Caco-2 (cell line): ENCODE data around the gene PAPSS1. TPM values are rescaled to one million over a fixed set of nuclear protein-coding genes. Genes with fewer than 3 reads are reported as not detected.

ENCODE experiments used
- BruUV-seq: library from RNA; stranded (reverse); fragments of 400-500 nt; replicated peaks from 2 replicates; lab custom pipeline; 2021; lab: Mats Ljungman, UMichigan
- CTCF ChIA-PET: fragments of 300-600 bp; sonication (Branson Sonifier 250); formaldehyde crosslinking; loops from one replicate; lab custom pipeline; 2022; ENCODE audit warnings: antibody characterized with exemption; lab: Charles Lee
- POLR2A ChIA-PET: fragments of 300-600 bp; sonication (Branson Sonifier 250); formaldehyde crosslinking; loops from one replicate; lab custom pipeline; 2022; ENCODE audit warnings: antibody characterized with exemption; lab: Charles Lee
- DNase-seq, 2 experiments: peaks; one replicate each; pipeline versions ENCODE4 v3.0.0 to v3.0.0-alpha.2; 2020 to 2022
- H3K27me3 ChIP-seq: replicated peaks from 2 replicates; pipeline ENCODE4 v1.6.0; 2011; ENCODE audit warnings: low read length; ENCODE audit not compliant: control insufficient read depth, insufficient read depth
- H3K36me3 ChIP-seq: 2 replicates; pipeline ENCODE4 v1.5.1; 2011; ENCODE audit warnings: low read length; ENCODE audit not compliant: control insufficient read depth, insufficient read depth
- H3K4me1 ChIP-seq: fragments of 250-450 bp; sonication (Bioruptor Pico); 2 replicates; pipeline ENCODE4 v1.5.1; 2020; ENCODE audit warnings: mild to moderate bottlenecking
- H3K4me3 ChIP-seq: 2 replicates; pipeline ENCODE4 v1.5.1; 2011; ENCODE audit warnings: low read depth, mild to moderate bottlenecking, control low read depth, low read length
- H3K9me3 ChIP-seq: fragments of 250-450 bp; sonication (Bioruptor Pico); 2 replicates; pipeline ENCODE4 v1.5.1; 2020; ENCODE audit warnings: mild to moderate bottlenecking, moderate library complexity
- H3K27ac Mint-ChIP-seq: one replicate; pipeline ENCODE4 v1.8.0; 2022; ENCODE audit warnings: mixed read lengths; ENCODE audit not compliant: unreplicated experiment
- H3K27me3 Mint-ChIP-seq: one replicate; pipeline ENCODE4 v1.8.0; 2022; ENCODE audit warnings: mixed read lengths; ENCODE audit not compliant: insufficient read depth, unreplicated experiment
- H3K36me3 Mint-ChIP-seq: one replicate; pipeline ENCODE4 v1.8.0; 2022; ENCODE audit warnings: mild to moderate bottlenecking, mixed read lengths; ENCODE audit not compliant: insufficient read depth, unreplicated experiment
- H3K4me1 Mint-ChIP-seq: one replicate; pipeline ENCODE4 v1.8.0; 2022; ENCODE audit warnings: low read depth, mixed read lengths; ENCODE audit not compliant: unreplicated experiment
- H3K4me3 Mint-ChIP-seq: one replicate; pipeline ENCODE4 v1.8.0; 2022; ENCODE audit warnings: mild to moderate bottlenecking, moderate library complexity, mixed read lengths; ENCODE audit not compliant: unreplicated experiment
- H3K9me3 Mint-ChIP-seq: one replicate; pipeline ENCODE4 v1.8.0; 2022; ENCODE audit warnings: mixed read lengths; ENCODE audit not compliant: unreplicated experiment
- intact Hi-C: fragments of 100-400 bp; cut with micrococcal nuclease; formaldehyde crosslinking; loops from one replicate; pipeline ENCODE4 v1.10.0; 2022; ENCODE audit not compliant: unreplicated experiment
- total RNA-seq: library from RNA; stranded (reverse); gene quantifications from 2 replicates; pipeline ENCODE4 v1.2.3, GENCODE V29; 2022
- TF ChIP-seq, protein P1 (sequence below), 2 experiments: fragments of 200-600 bp in 1 of 2; IDR thresholded peaks; 1 replicate in 1 of 2; 2 replicates in 1 of 2; pipeline versions ENCODE4 v1.5.1 to v1.8.0; 2011 to 2022; ENCODE audit warnings: antibody characterized with exemption in 1 of 2, control low read depth in 1 of 2, inconsistent platforms in 1 of 2, low read depth in 1 of 2, low read length in 1 of 2, mild to moderate bottlenecking in 1 of 2, moderate library complexity in 1 of 2; ENCODE audit not compliant: insufficient read depth in 1 of 2, severe bottlenecking in 1 of 2, unreplicated experiment in 1 of 2

Gene PAPSS1
- total RNA-seq, 1 experiment from 2014 or later: 66.1 TPM

DNA sequence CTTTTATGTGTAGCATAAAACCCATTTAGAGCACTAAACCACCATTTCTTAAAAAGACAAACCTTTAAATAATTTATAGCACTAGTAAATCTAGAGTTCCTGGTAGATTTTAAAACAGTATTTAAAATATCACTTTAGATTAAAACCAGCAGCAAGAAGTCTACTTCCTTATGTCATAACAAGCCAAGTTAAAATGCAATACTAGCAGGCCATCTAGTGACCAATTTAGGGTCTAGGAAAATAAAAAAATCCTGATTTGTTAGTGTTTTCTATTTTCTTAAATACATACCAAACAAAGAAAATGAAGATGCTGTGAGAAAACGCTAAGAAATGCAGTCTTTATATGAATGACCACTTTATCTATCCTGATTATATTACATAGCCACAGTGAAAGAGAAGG, 53.9 kb downstream of the PAPSS1 start:
- no TSS peak for BruUV-seq
- H3K4me1 ChIP-seq: no peaks in the 10 kb centered on the region
- TF ChIP-seq, protein P1, sequence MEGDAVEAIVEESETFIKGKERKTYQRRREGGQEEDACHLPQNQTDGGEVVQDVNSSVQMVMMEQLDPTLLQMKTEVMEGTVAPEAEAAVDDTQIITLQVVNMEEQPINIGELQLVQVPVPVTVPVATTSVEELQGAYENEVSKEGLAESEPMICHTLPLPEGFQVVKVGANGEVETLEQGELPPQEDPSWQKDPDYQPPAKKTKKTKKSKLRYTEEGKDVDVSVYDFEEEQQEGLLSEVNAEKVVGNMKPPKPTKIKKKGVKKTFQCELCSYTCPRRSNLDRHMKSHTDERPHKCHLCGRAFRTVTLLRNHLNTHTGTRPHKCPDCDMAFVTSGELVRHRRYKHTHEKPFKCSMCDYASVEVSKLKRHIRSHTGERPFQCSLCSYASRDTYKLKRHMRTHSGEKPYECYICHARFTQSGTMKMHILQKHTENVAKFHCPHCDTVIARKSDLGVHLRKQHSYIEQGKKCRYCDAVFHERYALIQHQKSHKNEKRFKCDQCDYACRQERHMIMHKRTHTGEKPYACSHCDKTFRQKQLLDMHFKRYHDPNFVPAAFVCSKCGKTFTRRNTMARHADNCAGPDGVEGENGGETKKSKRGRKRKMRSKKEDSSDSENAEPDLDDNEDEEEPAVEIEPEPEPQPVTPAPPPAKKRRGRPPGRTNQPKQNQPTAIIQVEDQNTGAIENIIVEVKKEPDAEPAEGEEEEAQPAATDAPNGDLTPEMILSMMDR (IDR thresholded peaks at IDR 0.05; ENCODE audit: insufficient read depth in 1 of 2, low read depth in 1 of 2, low read length in 1 of 2, severe bottlenecking in 1 of 2, unreplicated experiment in 1 of 2): peak in 1 of 2 experiments; percentile 7
- Mint-ChIP-seq H3K4me3 (no peak overlapping the region), H3K27ac (no peak overlapping the region), H3K4me1 (no peaks in the 10 kb centered on the region), H3K27me3 (no peaks in the 10 kb centered on the region), H3K9me3 (no peaks in the 10 kb centered on the region), H3K36me3 (no peaks in the 10 kb centered on the region)
- no peaks in the 10 kb centered on the region for H3K36me3 ChIP-seq
- DNase-seq: no peak
- ChIA-PET POLR2A (no interaction called here), CTCF (no interaction called here)
- intact Hi-C loops: loop anchor here (2.0 kb wide), 1 partner anchor 571 kb away; no protein-coding TSS in a partner anchor
- H3K27me3 ChIP-seq: no peaks in the 10 kb centered on the region
- H3K9me3 ChIP-seq: no peaks in the 10 kb centered on the region
- H3K4me3 ChIP-seq: no peak overlapping the region

DNA sequence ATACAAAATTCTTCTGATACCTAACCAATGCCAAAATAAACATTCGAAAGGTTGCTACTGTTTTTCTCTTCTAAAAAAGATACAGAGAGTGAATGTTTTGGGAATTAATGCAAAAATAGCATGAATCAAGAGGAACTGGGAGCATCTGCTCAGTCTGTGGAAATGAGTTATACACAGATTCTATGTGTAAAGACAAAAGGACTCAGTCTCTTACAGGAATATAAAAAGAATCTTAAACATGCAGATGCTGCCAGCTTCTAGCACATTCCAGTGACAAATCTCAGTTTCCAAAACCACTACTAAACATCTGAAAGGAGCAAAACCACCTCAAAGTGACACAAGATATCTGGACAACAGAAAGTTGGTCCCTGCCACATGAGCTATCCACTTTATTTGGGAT, 55.0 kb downstream of the PAPSS1 start:
- POLR2A ChIA-PET: no interaction called here
- TF ChIP-seq, protein P1 (IDR thresholded peaks at IDR 0.05; ENCODE audit: insufficient read depth in 1 of 2, low read depth in 1 of 2, low read length in 1 of 2, severe bottlenecking in 1 of 2, unreplicated experiment in 1 of 2): no peak
- no TSS peak for BruUV-seq

DNA sequence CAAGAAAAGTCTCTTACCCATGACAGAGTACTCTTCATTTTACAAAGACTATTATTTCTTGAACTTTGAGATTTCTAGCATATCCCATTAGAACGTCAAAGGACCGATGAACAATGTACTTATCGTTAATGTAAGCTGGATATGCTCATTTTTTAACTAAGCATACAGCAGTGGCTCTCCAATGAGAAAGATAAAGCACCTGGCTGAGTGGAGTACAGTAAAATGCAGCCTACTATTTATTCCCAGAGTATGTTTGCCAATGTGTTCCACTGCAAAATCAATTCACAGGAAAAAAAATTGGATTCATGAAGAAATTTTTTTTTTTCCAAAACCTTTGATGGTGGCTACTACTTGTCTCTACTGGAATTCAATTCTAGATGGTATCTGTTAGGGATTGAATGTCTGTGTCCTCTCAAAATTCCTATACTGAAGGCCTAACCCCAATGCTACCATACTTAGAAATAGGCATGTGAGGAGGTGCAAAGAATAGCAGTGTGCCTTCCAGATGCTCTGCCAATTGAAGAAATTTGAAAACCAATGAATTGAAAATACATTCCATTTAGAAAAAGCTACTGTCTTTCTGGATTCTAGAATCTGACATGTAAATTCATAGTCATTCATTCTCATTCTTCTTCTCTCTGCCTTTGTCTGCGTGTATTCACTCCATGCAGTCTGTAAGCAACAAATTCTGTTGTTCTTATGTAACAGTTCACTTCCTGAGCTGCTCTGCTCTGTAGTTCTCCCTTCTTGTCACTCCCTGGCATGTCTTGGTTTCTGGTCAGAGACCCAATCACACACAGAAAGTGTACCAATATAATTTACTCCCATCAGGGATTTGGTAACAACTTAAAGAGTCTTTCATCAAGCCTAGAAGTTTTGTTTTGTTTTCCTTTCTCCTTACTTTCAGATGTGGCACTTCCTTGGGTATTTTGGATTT, 61.4 kb downstream of the PAPSS1 start:
- H3K9me3 Mint-ChIP-seq: no peaks in the 10 kb centered on the region
- H3K4me3 ChIP-seq: no peak overlapping the region
- H3K27ac Mint-ChIP-seq: no peak overlapping the region
- no peaks in the 10 kb centered on the region for H3K4me1 Mint-ChIP-seq
- no peaks in the 10 kb centered on the region for H3K4me1 ChIP-seq
- no peaks in the 10 kb centered on the region for H3K27me3 Mint-ChIP-seq
- CTCF ChIA-PET: no interaction called here
- intact Hi-C loops: no loop called here
- H3K36me3 ChIP-seq: peaks cover 1% of the 10 kb centered on the region; the same call in 1 of the 2 replicates
- no peaks in the 10 kb centered on the region for H3K27me3 ChIP-seq
- BruUV-seq: no TSS peak
- H3K36me3 Mint-ChIP-seq: peaks cover 22% of the 10 kb centered on the region
- TF ChIP-seq, protein P1 (IDR thresholded peaks at IDR 0.05; ENCODE audit: insufficient read depth in 1 of 2, low read depth in 1 of 2, low read length in 1 of 2, severe bottlenecking in 1 of 2, unreplicated experiment in 1 of 2): no peak
- DNase-seq: no peak
- H3K4me3 Mint-ChIP-seq: no peak overlapping the region
- POLR2A ChIA-PET: no interaction called here
- H3K9me3 ChIP-seq: no peaks in the 10 kb centered on the region

More for the DNA sequence above, 55.0 kb downstream of the PAPSS1 start:
- Mint-ChIP-seq H3K9me3 (no peaks in the 10 kb centered on the region), H3K4me1 (no peaks in the 10 kb centered on the region), H3K27ac (no peak overlapping the region), H3K4me3 (no peak overlapping the region), H3K27me3 (no peaks in the 10 kb centered on the region), H3K36me3 (no peaks in the 10 kb centered on the region)
- H3K4me3 ChIP-seq: no peak overlapping the region
- H3K9me3 ChIP-seq: no peaks in the 10 kb centered on the region
- H3K27me3 ChIP-seq: no peaks in the 10 kb centered on the region
- no peaks in the 10 kb centered on the region for H3K4me1 ChIP-seq
- H3K36me3 ChIP-seq: no peaks in the 10 kb centered on the region
- CTCF ChIA-PET: no interaction called here
- intact Hi-C loops: no loop called here
- DNase-seq: no peak
